H9 (cell line): ENCODE results near the gene KIAA1549. TPM values are rescaled to one million over a fixed set of nuclear protein-coding genes. Genes with fewer than 3 reads are reported as not detected.
"Not testable (repeated sequence)": the region's sequence is repeated elsewhere in the genome, so short reads cannot be mapped to it uniquely, and the experiment has no call there.

ENCODE experiments used
- DNase-seq: peaks from one replicate; pipeline ENCODE4 v3.0.0-alpha.2; 2017
- H2AFZ ChIP-seq: one replicate; pipeline ENCODE4 v1.6.1; 2013; ENCODE audit warnings: mild to moderate bottlenecking, low read length, control low read depth, moderate library complexity
- H2AK5ac ChIP-seq: 2 replicates; pipeline ENCODE4 v1.6.1; 2013; ENCODE audit warnings: low read length, control low read depth, mixed read lengths; ENCODE audit not compliant: insufficient read length
- H2BK120ac ChIP-seq: one replicate; pipeline ENCODE4 v1.6.1; 2013; ENCODE audit warnings: low read depth, mild to moderate bottlenecking, low read length, control low read depth, inconsistent platforms; ENCODE audit not compliant: poor library complexity, severe bottlenecking
- H2BK12ac ChIP-seq: 2 replicates; pipeline ENCODE4 v1.6.1; 2013; ENCODE audit warnings: low read length, control low read depth, mixed read lengths, low read depth; ENCODE audit not compliant: insufficient read length
- H2BK15ac ChIP-seq: 2 replicates; pipeline ENCODE4 v1.6.1; 2013; ENCODE audit warnings: low read depth, low read length, control low read depth
- H2BK20ac ChIP-seq: one replicate; pipeline ENCODE4 v1.6.1; 2013; ENCODE audit warnings: low read depth, mild to moderate bottlenecking, low read length, control low read depth, inconsistent platforms; ENCODE audit not compliant: poor library complexity, severe bottlenecking
- H2BK5ac ChIP-seq: 2 replicates; pipeline ENCODE4 v1.6.1; 2013; ENCODE audit warnings: low read length, control low read depth, mixed read lengths; ENCODE audit not compliant: insufficient read length
- H3K14ac ChIP-seq: 2 replicates; pipeline ENCODE4 v1.6.1; 2013; ENCODE audit warnings: low read length, control low read depth; ENCODE audit not compliant: insufficient read depth
- H3K18ac ChIP-seq: 2 replicates; pipeline ENCODE4 v1.6.1; 2013; ENCODE audit warnings: low read depth, mild to moderate bottlenecking, mixed read lengths, low read length, control low read depth; ENCODE audit not compliant: insufficient read length
- H3K23ac ChIP-seq: 2 replicates; pipeline ENCODE4 v1.6.1; 2013; ENCODE audit warnings: low read length, control low read depth, mixed read lengths, low read depth; ENCODE audit not compliant: insufficient read length
- H3K23me2 ChIP-seq: 2 replicates; pipeline ENCODE4 v1.6.1; 2013; ENCODE audit warnings: low read depth, mild to moderate bottlenecking, mixed read lengths, low read length, control low read depth; ENCODE audit not compliant: insufficient read length, poor library complexity, severe bottlenecking
- H3K27ac ChIP-seq: 2 replicates; pipeline ENCODE4 v1.5.1; 2013; ENCODE audit warnings: low read length, control low read depth, mixed read lengths, low read depth; ENCODE audit not compliant: insufficient read length
- H3K27me3 ChIP-seq: 2 replicates; pipeline ENCODE4 v1.6.1; 2013; ENCODE audit warnings: low read length, control low read depth, inconsistent platforms; ENCODE audit not compliant: insufficient read depth
- H3K4ac ChIP-seq: 2 replicates; pipeline ENCODE4 v1.6.1; 2013; ENCODE audit warnings: low read depth, mild to moderate bottlenecking, control low read depth, inconsistent platforms, low read length, moderate library complexity
- H3K4me1 ChIP-seq: 2 replicates; pipeline ENCODE4 v1.6.1; 2013; ENCODE audit warnings: low read length, control low read depth, inconsistent platforms; ENCODE audit not compliant: insufficient read depth
- H3K4me2 ChIP-seq: 2 replicates; pipeline ENCODE4 v1.6.1; 2013; ENCODE audit warnings: low read length, control low read depth, mixed read lengths; ENCODE audit not compliant: insufficient read length, insufficient read depth
- H3K56ac ChIP-seq: 2 replicates; pipeline ENCODE4 v1.6.1; 2013; ENCODE audit warnings: low read depth, mild to moderate bottlenecking, mixed read lengths, low read length, control low read depth; ENCODE audit not compliant: insufficient read length
- H3K79me1 ChIP-seq: 2 replicates; pipeline ENCODE4 v1.6.1; 2013; ENCODE audit warnings: low read depth, mild to moderate bottlenecking, moderate library complexity, low read length, control low read depth, inconsistent platforms; ENCODE audit not compliant: insufficient read depth, poor library complexity, severe bottlenecking
- H3K79me2 ChIP-seq: 2 replicates; pipeline ENCODE4 v1.6.1; 2013; ENCODE audit warnings: low read length, control low read depth, inconsistent platforms; ENCODE audit not compliant: insufficient read depth
- H3K9ac ChIP-seq: 2 replicates; pipeline ENCODE4 v1.6.1; 2013; ENCODE audit warnings: low read length, control low read depth, mixed read lengths; ENCODE audit not compliant: insufficient read length; ENCODE audit errors: extremely low read depth
- H3K9me3 ChIP-seq: one replicate; pipeline ENCODE4 v1.6.1; 2013; ENCODE audit warnings: low read depth, low read length, inconsistent platforms; ENCODE audit not compliant: control insufficient read depth
- H3T11ph ChIP-seq: one replicate; pipeline ENCODE4 v1.6.1; 2013; ENCODE audit warnings: mild to moderate bottlenecking, low read length, control low read depth, inconsistent platforms
- H4K20me1 ChIP-seq: one replicate; pipeline ENCODE4 v1.6.1; 2013; ENCODE audit not compliant: control insufficient read depth, insufficient read length, insufficient read depth
- H4K5ac ChIP-seq: 2 replicates; pipeline ENCODE4 v1.6.1; 2013; ENCODE audit warnings: low read depth, mild to moderate bottlenecking, mixed read lengths, low read length, control low read depth; ENCODE audit not compliant: insufficient read length
- H4K8ac ChIP-seq: replicated peaks from 2 replicates; pipeline ENCODE4 v1.6.1; 2013; ENCODE audit warnings: low read length, control low read depth, mixed read lengths, low read depth; ENCODE audit not compliant: insufficient read length
- H4K91ac ChIP-seq: 2 replicates; pipeline ENCODE4 v1.6.1; 2013; ENCODE audit warnings: low read depth, mild to moderate bottlenecking, moderate library complexity, mixed read lengths, low read length, control low read depth; ENCODE audit not compliant: insufficient read length
- H3K27ac Mint-ChIP-seq, 3 experiments: 2 replicates in 2 of 3; 3 replicates in 1 of 3; pipeline ENCODE4 v1.8.0; 2020 to 2021; ENCODE audit warnings: mixed read lengths in 3 of 3, mild to moderate bottlenecking in 1 of 3, moderate library complexity in 1 of 3
- H3K27me3 Mint-ChIP-seq: 2 replicates; pipeline ENCODE4 v1.8.0; 2021; ENCODE audit warnings: low read depth, mild to moderate bottlenecking, moderate library complexity, mixed read lengths
- H3K36me3 Mint-ChIP-seq, 3 experiments: 2 replicates in 2 of 3; 3 replicates in 1 of 3; pipeline ENCODE4 v1.8.0; 2020 to 2021; ENCODE audit warnings: low read depth in 3 of 3, mixed read lengths in 3 of 3; ENCODE audit not compliant: insufficient read depth in 1 of 3
- H3K4me1 Mint-ChIP-seq, 2 experiments: 2 replicates each; pipeline ENCODE4 v1.8.0; 2020; ENCODE audit warnings: mixed read lengths in 2 of 2
- H3K4me3 Mint-ChIP-seq, 2 experiments: 2 replicates in 1 of 2; 3 replicates in 1 of 2; pipeline ENCODE4 v1.8.0; 2020 to 2021; ENCODE audit warnings: mild to moderate bottlenecking in 2 of 2, mixed read lengths in 2 of 2, moderate library complexity in 1 of 2
- H3K9me3 Mint-ChIP-seq, 2 experiments: 2 replicates in 1 of 2; 3 replicates in 1 of 2; pipeline ENCODE4 v1.8.0; 2020; ENCODE audit warnings: mild to moderate bottlenecking in 2 of 2, mixed read lengths in 2 of 2, moderate library complexity in 1 of 2
- CTCF ChIP-seq: fragments of 200-600 bp; sonication (generic); conservative IDR thresholded peaks from 3 replicates; pipeline ENCODE4 v1.8.0; 2021; ENCODE audit warnings: antibody characterized with exemption, mild to moderate bottlenecking
- WGBS: extraction: QIAGEN DNeasy Blood & Tissue Kit; methylation state at CpG from one replicate; pipeline ENCODE4 v1.1.7; 2013; ENCODE audit warnings: missing lambda C conversion rate, low lambda C conversion rate, mixed read lengths; ENCODE audit not compliant: insufficient read length; ENCODE audit errors: extremely low coverage; 5-methylcytosine and 5-hydroxymethylcytosine counted together
- total RNA-seq: library from RNA; stranded (reverse); gene quantifications from 2 replicates; pipeline ENCODE4 v1.2.1, GENCODE V29; 2021

KIAA1549 gene
- total RNA-seq, 1 experiment from 2014 or later, result 11.9 TPM

DNA sequence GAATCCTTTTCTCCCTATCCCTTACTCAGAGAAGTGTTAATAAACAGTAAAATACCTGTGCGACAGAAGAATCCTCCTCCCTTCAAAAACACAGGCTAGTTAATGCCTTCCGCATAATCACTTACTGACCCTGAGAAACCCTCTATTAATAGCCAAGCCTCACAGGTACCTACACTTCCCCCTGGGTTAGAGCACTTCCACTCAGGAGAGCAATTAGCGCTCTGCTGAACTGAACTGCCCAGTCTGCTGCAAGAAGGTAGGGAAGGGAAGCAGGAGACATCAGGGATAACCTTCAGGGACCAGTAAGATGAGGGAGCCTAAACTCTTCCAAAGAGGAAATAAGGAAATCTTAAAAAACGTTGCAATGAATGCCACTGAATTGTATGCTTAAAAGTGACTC, 39.6 kb downstream of the KIAA1549 start:
- no peak overlapping the region for H3K4me3 Mint-ChIP-seq
- no peaks in the 10 kb centered on the region for H3K27me3 ChIP-seq
- no peak for TF ChIP-seq CTCF

GRCh38 chr7:138940602-138941001, 40.6 kb downstream of the KIAA1549 start:
- H3K79me1 ChIP-seq, H2BK12ac ChIP-seq, H2BK15ac ChIP-seq, H3K9ac ChIP-seq, H3K18ac ChIP-seq, H3K4me1 ChIP-seq, H3K4me2 ChIP-seq, H2AFZ ChIP-seq, H4K5ac ChIP-seq, H3K27ac Mint-ChIP-seq, H2BK20ac ChIP-seq, H3K4ac ChIP-seq, H3K14ac ChIP-seq, H3K27me3 Mint-ChIP-seq, H2BK120ac ChIP-seq, H3K4me3 Mint-ChIP-seq, H3K27ac ChIP-seq, H3K79me2 ChIP-seq, H2BK5ac ChIP-seq, H4K20me1 ChIP-seq, H4K91ac ChIP-seq, H3K9me3 ChIP-seq, DNase-seq, H3K23me2 ChIP-seq, H3K56ac ChIP-seq, H3K9me3 Mint-ChIP-seq, H4K8ac ChIP-seq, H2AK5ac ChIP-seq, H3K27me3 ChIP-seq, H3K23ac ChIP-seq, H3K36me3 Mint-ChIP-seq, H3T11ph ChIP-seq: not testable (repeated sequence)
- no CpG with 5 or more reads among the region's 1 CpG for WGBS
- peaks cover 24 to 33% of the 10 kb centered on the region in 2 experiments for H3K4me1 Mint-ChIP-seq

More for the DNA sequence above, 39.6 kb downstream of the KIAA1549 start:
- no peak overlapping the region for H2AFZ ChIP-seq
- H3K23me2 ChIP-seq, result no peaks in the 10 kb centered on the region
- H3K23ac ChIP-seq, result no peak overlapping the region
- H3T11ph ChIP-seq, result no peak overlapping the region
- no peak overlapping the region for H4K8ac ChIP-seq
- H3K27ac Mint-ChIP-seq, result no peak overlapping the region
- H4K5ac ChIP-seq, result no peak overlapping the region
- H3K9ac ChIP-seq, result no peak overlapping the region
- H3K4me2 ChIP-seq, result no peak overlapping the region
- peaks cover 4% of the 10 kb centered on the region; the same call in 1 of the 2 replicates for H3K4me1 ChIP-seq
- no peaks in the 10 kb centered on the region for H3K9me3 Mint-ChIP-seq
- H3K79me1 ChIP-seq, result no peaks in the 10 kb centered on the region
- no peak overlapping the region for H2BK5ac ChIP-seq
- peaks cover 20 to 34% of the 10 kb centered on the region in 2 experiments for H3K4me1 Mint-ChIP-seq
- no peak overlapping the region for H3K27ac ChIP-seq
- no peaks in the 10 kb centered on the region for H3K36me3 Mint-ChIP-seq
- H3K18ac ChIP-seq, result no peak overlapping the region
- H3K14ac ChIP-seq, result no peak overlapping the region
- no peak overlapping the region for H2BK15ac ChIP-seq
- H4K91ac ChIP-seq, result no peak overlapping the region
- H3K79me2 ChIP-seq, result no peaks in the 10 kb centered on the region
- no peak overlapping the region for H2AK5ac ChIP-seq
- H3K4ac ChIP-seq, result no peak overlapping the region
- no peak for DNase-seq
- no peak overlapping the region for H2BK20ac ChIP-seq
- H3K27me3 Mint-ChIP-seq, result no peaks in the 10 kb centered on the region
- no peak overlapping the region for H2BK120ac ChIP-seq
- no peaks in the 10 kb centered on the region for H3K9me3 ChIP-seq
- no peak overlapping the region for H3K56ac ChIP-seq
- H2BK12ac ChIP-seq, result no peak overlapping the region
- no CpG with 5 or more reads among the region's 4 CpGs for WGBS
- no peaks in the 10 kb centered on the region for H4K20me1 ChIP-seq
